Adrenal gland (tissue), 5 donors: ENCODE data around the gene COMT.

Source experiments
- CTCF ChIP-seq, 6 experiments: fragments of 450-650 bp in 4 of 6; fragments of 200-600 bp in 2 of 6; sonication (generic) in 1 of 6; IDR thresholded peaks; 1 replicate in 5 of 6; 2 replicates in 1 of 6; pipeline versions ENCODE4 v1.5.1 to v1.8.0; 2016 to 2021; ENCODE audit warnings: antibody characterized with exemption in 6 of 6, mild to moderate bottlenecking in 2 of 6, moderate library complexity in 1 of 6
- POLR2A ChIP-seq, 2 donors: fragments of 450-650 bp; IDR thresholded peaks; one replicate each; pipeline ENCODE4 v1.6.1; 2017; ENCODE audit warnings: antibody characterized with exemption in 2 of 2, mild to moderate bottlenecking in 2 of 2, moderate library complexity in 1 of 2
- donor health status: DM: no; HTN: no; CAD: no.

DNA sequence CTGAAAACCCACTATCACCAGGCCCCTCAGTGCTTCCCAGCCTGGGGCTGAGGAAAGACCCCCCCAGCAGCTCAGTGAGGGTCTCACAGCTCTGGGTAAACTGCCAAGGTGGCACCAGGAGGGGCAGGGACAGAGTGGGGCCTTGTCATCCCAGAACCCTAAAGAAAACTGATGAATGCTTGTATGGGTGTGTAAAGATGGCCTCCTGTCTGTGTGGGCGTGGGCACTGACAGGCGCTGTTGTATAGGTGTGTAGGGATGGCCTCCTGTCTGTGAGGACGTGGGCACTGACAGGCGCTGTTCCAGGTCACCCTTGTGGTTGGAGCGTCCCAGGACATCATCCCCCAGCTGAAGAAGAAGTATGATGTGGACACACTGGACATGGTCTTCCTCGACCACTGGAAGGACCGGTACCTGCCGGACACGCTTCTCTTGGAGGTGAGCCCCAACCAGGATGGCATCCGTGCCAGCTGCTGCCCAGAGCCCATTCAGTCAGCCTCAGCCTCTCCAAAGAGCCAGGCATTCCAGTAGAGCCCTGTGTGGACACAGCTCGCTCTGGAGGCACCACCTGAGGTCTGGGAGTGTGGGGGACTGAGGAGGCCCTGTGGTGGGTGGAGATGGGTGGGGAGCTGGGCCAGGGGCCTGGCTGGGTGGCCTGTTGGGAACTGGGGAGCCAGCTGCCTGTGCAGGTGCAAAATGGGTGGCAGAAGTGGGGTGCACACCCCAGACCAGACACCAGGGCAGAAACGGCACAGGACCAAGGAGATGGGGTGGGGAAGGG is 22.5 kb downstream of the COMT start:
- TF ChIP-seq CTCF (IDR thresholded peaks at IDR 0.05) (no peak), POLR2A (IDR thresholded peaks at IDR 0.05) (no peak)
